Fibroblast of lung (primary cell): ENCODE data around the gene TRAF4. TPM values are rescaled to one million over a fixed set of nuclear protein-coding genes. Genes with fewer than 3 reads are reported as not detected.

Experiments
- DNase-seq, 2 donors: peaks; one replicate each; pipeline versions ENCODE4 v3.0.0 to v3.0.0-alpha.2; 2010; ENCODE audit warnings: low read depth in 2 of 2
- H2AFZ ChIP-seq: 2 replicates; pipeline ENCODE4 v1.5.1; 2012; ENCODE audit warnings: low read length, control low read depth, inconsistent platforms
- H3K27ac ChIP-seq: 2 replicates; pipeline ENCODE4 v1.5.1; 2011; ENCODE audit warnings: low read length, control low read depth; ENCODE audit not compliant: insufficient read depth
- H3K27me3 ChIP-seq: 2 replicates; pipeline ENCODE4 v1.5.1; 2011; ENCODE audit warnings: mild to moderate bottlenecking, low read length; ENCODE audit not compliant: control insufficient read depth, insufficient read depth
- H3K36me3 ChIP-seq: 2 replicates; pipeline ENCODE4 v1.5.1; 2011; ENCODE audit warnings: low read length; ENCODE audit not compliant: control insufficient read depth, insufficient read depth
- H3K4me1 ChIP-seq: 2 replicates; pipeline ENCODE4 v1.5.1; 2011; ENCODE audit warnings: low read length; ENCODE audit not compliant: control insufficient read depth, insufficient read depth; ENCODE audit errors: extremely low read depth
- H3K4me2 ChIP-seq: 2 replicates; pipeline ENCODE4 v1.5.1; 2011; ENCODE audit warnings: low read length, control low read depth; ENCODE audit not compliant: insufficient read depth; ENCODE audit errors: extremely low read depth
- H3K4me3 ChIP-seq, 4 experiments: fragments of 200-600 bp in 1 of 4; sonication (generic) in 1 of 4; replicated peaks in 1 of 4; 2 replicates each; pipeline ENCODE4 v1.5.1; 2011 to 2016; ENCODE audit warnings: low read length in 4 of 4, low read depth in 3 of 4, mild to moderate bottlenecking in 3 of 4, control low read depth in 2 of 4, inconsistent platforms in 1 of 4, mixed read lengths in 1 of 4; ENCODE audit not compliant: insufficient read depth in 1 of 4; ENCODE audit errors: control extremely low read depth in 1 of 4
- H3K79me2 ChIP-seq: 2 replicates; pipeline ENCODE4 v1.5.1; 2012; ENCODE audit warnings: mild to moderate bottlenecking, low read length, inconsistent platforms; ENCODE audit not compliant: control insufficient read depth, insufficient read depth
- H3K9ac ChIP-seq: 2 replicates; pipeline ENCODE4 v1.5.1; 2011; ENCODE audit warnings: mild to moderate bottlenecking, low read length, control low read depth; ENCODE audit not compliant: insufficient read depth
- H3K9me3 ChIP-seq: 2 replicates; pipeline ENCODE4 v1.5.1; 2012; ENCODE audit warnings: low read depth, low read length; ENCODE audit not compliant: control insufficient read depth, insufficient read depth
- H4K20me1 ChIP-seq: 2 replicates; pipeline ENCODE4 v1.5.1; 2011; ENCODE audit warnings: low read length; ENCODE audit not compliant: control insufficient read depth, insufficient read depth; ENCODE audit errors: extremely low read depth
- EZH2 ChIP-seq: IDR thresholded peaks from 2 replicates; pipeline ENCODE4 v1.5.1; 2012; ENCODE audit warnings: low read length, control low read depth, mild to moderate bottlenecking; ENCODE audit errors: missing control alignments
- polyA plus RNA-seq, 2 donors: library from polyadenylated mRNA; depleted of rRNA in 1 of 2; stranded (reverse) in 1 of 2; unstranded in 1 of 2; fragments of >200 nt; gene quantifications; 2 replicates each; pipeline ENCODE4 v1.2.1, GENCODE V29; 2011 to 2012; ENCODE audit warnings: missing spikeins in 1 of 2
- total RNA-seq: library from RNA; depleted of rRNA; stranded (reverse); fragments of >200 nt; gene quantifications from 2 replicates; pipeline ENCODE4 v1.2.1, GENCODE V29; 2014
- TF ChIP-seq, protein P1 (sequence below), 2 donors: IDR thresholded peaks in 1 of 2; conservative IDR thresholded peaks in 1 of 2; 1 replicate in 1 of 2; 2 replicates in 1 of 2; pipeline ENCODE4 v1.5.1; 2011 to 2012; ENCODE audit warnings: low read length in 2 of 2, control low read depth in 1 of 2, inconsistent platforms in 1 of 2, low read depth in 1 of 2, mild to moderate bottlenecking in 1 of 2

TRAF4 gene
- total and polyA plus RNA-seq, 2 donors (not counting 1 experiment from before 2014, with no cell fraction given) = 17.5 to 28.7 TPM

DNA sequence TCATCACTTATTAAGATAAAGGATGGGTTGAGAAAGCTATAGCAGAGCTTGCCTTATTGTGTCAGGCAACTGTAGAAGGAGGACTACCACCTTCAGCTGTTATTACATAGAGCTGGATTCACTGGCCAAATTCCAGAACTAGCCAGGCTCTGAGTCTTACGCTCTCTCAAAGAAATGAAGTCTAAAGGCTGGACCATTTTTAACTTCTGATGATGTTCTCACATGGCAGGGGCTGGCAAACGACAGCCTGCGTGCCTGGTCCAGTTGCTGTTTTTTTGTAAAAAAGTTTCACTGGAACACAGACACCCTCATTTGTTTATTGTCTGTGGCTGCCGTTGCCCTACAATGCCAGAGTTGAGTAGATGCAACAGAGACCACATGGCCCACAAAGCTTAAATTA, 21.2 kb downstream of the TRAF4 start:
- no peaks in the 10 kb centered on the region for H3K36me3 ChIP-seq
- TF ChIP-seq EZH2 = no peak
- TF ChIP-seq, protein P1, sequence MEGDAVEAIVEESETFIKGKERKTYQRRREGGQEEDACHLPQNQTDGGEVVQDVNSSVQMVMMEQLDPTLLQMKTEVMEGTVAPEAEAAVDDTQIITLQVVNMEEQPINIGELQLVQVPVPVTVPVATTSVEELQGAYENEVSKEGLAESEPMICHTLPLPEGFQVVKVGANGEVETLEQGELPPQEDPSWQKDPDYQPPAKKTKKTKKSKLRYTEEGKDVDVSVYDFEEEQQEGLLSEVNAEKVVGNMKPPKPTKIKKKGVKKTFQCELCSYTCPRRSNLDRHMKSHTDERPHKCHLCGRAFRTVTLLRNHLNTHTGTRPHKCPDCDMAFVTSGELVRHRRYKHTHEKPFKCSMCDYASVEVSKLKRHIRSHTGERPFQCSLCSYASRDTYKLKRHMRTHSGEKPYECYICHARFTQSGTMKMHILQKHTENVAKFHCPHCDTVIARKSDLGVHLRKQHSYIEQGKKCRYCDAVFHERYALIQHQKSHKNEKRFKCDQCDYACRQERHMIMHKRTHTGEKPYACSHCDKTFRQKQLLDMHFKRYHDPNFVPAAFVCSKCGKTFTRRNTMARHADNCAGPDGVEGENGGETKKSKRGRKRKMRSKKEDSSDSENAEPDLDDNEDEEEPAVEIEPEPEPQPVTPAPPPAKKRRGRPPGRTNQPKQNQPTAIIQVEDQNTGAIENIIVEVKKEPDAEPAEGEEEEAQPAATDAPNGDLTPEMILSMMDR (conservative IDR thresholded peaks at IDR 0.05 in 1 of 2, IDR thresholded peaks at IDR 0.05 in 1 of 2; ENCODE audit: low read depth in 1 of 2, low read length in 2 of 2) = no peak
- H3K9ac ChIP-seq = no peak overlapping the region
- no peaks in the 10 kb centered on the region for H3K27me3 ChIP-seq
- H3K4me2 ChIP-seq = no peak overlapping the region
- peaks cover 1% of the 10 kb centered on the region for H3K79me2 ChIP-seq
- no peak overlapping the region for H3K4me3 ChIP-seq
- H3K4me1 ChIP-seq = no peaks in the 10 kb centered on the region
- H2AFZ ChIP-seq = no peak overlapping the region
- H3K9me3 ChIP-seq = no peaks in the 10 kb centered on the region
- no peak for DNase-seq
- no peak overlapping the region for H3K27ac ChIP-seq
- no peaks in the 10 kb centered on the region for H4K20me1 ChIP-seq

DNA sequence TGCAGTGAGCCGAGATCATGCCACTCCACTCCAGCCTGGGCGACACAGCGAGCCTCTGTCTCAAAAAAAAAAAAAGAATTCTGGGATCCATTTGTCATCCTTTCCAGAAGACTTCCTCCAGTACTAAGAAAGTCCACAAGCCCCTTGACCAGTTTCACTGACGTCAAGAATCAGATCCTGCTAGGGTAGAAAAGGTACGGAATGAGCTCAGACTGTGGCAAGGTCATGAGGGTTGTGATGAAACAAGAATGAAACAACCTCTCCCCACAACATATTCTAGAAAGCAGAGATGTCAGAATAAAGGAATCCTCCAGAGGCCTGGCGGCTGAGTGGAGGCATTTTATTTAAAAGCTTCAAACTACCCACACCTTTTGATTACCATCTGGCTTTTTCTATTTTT, 29.9 kb downstream of the TRAF4 start:
- H3K79me2 ChIP-seq = peaks cover 3% of the 10 kb centered on the region
- no peak overlapping the region for H3K4me2 ChIP-seq
- no peak overlapping the region for H3K4me3 ChIP-seq
- no peaks in the 10 kb centered on the region for H3K27me3 ChIP-seq
- no peak for DNase-seq
- no peak overlapping the region for H3K9ac ChIP-seq
- no peaks in the 10 kb centered on the region for H4K20me1 ChIP-seq
- H3K9me3 ChIP-seq = no peaks in the 10 kb centered on the region
- no peaks in the 10 kb centered on the region for H3K4me1 ChIP-seq
- H3K36me3 ChIP-seq = no peaks in the 10 kb centered on the region
- H2AFZ ChIP-seq = no peak overlapping the region
- H3K27ac ChIP-seq = no peak overlapping the region
- TF ChIP-seq, protein P1 (conservative IDR thresholded peaks at IDR 0.05 in 1 of 2, IDR thresholded peaks at IDR 0.05 in 1 of 2; ENCODE audit: low read depth in 1 of 2, low read length in 2 of 2) = no peak
- no peak for TF ChIP-seq EZH2

DNA sequence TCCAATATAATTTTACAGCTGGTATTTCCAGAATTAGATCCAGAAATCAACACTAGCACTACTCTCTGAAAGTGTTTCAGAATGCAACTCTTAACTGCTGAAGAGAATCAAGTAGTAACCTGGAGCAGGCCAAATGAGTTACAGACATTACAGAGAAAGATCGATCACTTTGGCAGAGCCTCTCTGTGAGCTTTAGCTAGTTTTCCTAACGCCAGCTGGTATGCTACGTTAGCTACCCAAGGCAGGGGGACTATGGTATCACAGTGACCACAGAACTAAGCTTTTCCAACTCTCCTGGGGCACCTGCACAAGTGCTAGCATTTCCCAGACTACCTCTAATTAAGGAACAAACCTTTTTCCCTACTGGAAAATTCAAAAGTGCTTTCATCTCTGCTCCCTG, 30.4 kb downstream of the TRAF4 start:
- no peaks in the 10 kb centered on the region for H3K27me3 ChIP-seq
- no peaks in the 10 kb centered on the region for H4K20me1 ChIP-seq
- H3K4me1 ChIP-seq = no peaks in the 10 kb centered on the region
- H3K9ac ChIP-seq = no peak overlapping the region
- no peaks in the 10 kb centered on the region for H3K9me3 ChIP-seq
- no peak overlapping the region for H3K4me3 ChIP-seq
- H3K4me2 ChIP-seq = no peak overlapping the region
- DNase-seq = no peak
- no peaks in the 10 kb centered on the region for H3K36me3 ChIP-seq
- no peak overlapping the region for H2AFZ ChIP-seq
- no peak for TF ChIP-seq EZH2
- peaks cover 7% of the 10 kb centered on the region for H3K79me2 ChIP-seq
- H3K27ac ChIP-seq = no peak overlapping the region
